Neural progenitor cell (in vitro differentiated cells): ENCODE results near the gene KLK7.

Experiments
- EZH2 ChIP-seq: fragments of 200-600 bp; sonication (generic); IDR thresholded peaks from 2 replicates; pipeline ENCODE4 v1.6.1; 2017; ENCODE audit warnings: antibody characterized with exemption, mild to moderate bottlenecking, moderate library complexity
- EZH2phosphoT487 ChIP-seq: fragments of 200-600 bp; sonication (generic); IDR thresholded peaks from 2 replicates; pipeline ENCODE4 v1.6.1; 2017; ENCODE audit warnings: antibody characterized with exemption
- TF ChIP-seq, protein P1 (sequence below): fragments of 200-600 bp; sonication (generic); IDR thresholded peaks from 2 replicates; pipeline ENCODE4 v1.5.1; 2017; ENCODE audit warnings: antibody characterized with exemption, mild to moderate bottlenecking

GRCh38 chr19:50974702-50975556 lies 8.8 kb downstream of the KLK7 start:
- TF ChIP-seq, protein P1, sequence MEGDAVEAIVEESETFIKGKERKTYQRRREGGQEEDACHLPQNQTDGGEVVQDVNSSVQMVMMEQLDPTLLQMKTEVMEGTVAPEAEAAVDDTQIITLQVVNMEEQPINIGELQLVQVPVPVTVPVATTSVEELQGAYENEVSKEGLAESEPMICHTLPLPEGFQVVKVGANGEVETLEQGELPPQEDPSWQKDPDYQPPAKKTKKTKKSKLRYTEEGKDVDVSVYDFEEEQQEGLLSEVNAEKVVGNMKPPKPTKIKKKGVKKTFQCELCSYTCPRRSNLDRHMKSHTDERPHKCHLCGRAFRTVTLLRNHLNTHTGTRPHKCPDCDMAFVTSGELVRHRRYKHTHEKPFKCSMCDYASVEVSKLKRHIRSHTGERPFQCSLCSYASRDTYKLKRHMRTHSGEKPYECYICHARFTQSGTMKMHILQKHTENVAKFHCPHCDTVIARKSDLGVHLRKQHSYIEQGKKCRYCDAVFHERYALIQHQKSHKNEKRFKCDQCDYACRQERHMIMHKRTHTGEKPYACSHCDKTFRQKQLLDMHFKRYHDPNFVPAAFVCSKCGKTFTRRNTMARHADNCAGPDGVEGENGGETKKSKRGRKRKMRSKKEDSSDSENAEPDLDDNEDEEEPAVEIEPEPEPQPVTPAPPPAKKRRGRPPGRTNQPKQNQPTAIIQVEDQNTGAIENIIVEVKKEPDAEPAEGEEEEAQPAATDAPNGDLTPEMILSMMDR = no peak
- TF ChIP-seq EZH2 (no peak), EZH2phosphoT487 (no peak)
